ENCODE measurements around the gene MAP3K9.

- TF ChIP-seq CTCF (IDR thresholded peaks at IDR 0.05) (no peak), POLR2AphosphoS5 (IDR thresholded peaks at IDR 0.05) (no peak)
Observed at GRCh38 chr14:70726651-70727375, 82.5 kb downstream of the MAP3K9 start.
